Activated naive CD4-positive, alpha-beta T cell treated with anti-CD3 and anti-CD28 coated beads, Interleukin-2, amount 10 ng/mL, durations not matched to agents 5 hours and 36 hours (primary cell): ENCODE data around the gene ATL1. TPM values are rescaled to one million over a fixed set of nuclear protein-coding genes. Genes with fewer than 3 reads are reported as not detected.

ENCODE experiments used
- total RNA-seq, 2 experiments: library from RNA; stranded (reverse); gene quantifications; one replicate each; pipeline ENCODE4 v1.2.3, GENCODE V29; 2021

Gene ATL1
- total RNA-seq, result 1 to 10 TPM in 1 of 2 experiments, under 1 TPM in 1; 0.24 to 1.2 TPM

GRCh38 chr14:50559990-50560930 lies at the start of gene ATL1:
Gene ATL1, plus strand, starts transcription at chr14:50560145. Its CDS starts 121 bp downstream, at chr14:50560266.

GRCh38 chr14:50532502-50533240 lies 27.3 kb upstream of the ATL1 start, which contains the start of gene MAP4K5:
Gene MAP4K5, minus strand, starts transcription at chr14:50532569. Its CDS starts 520 bp downstream, at chr14:50532049.

GRCh38 chr14:50667996-50668825 lies 108.3 kb downstream of the ATL1 start, which contains the start of gene SAV1:
Gene SAV1, minus strand, starts transcription at chr14:50668306. Its CDS starts 339 bp downstream, at chr14:50667967.

Other genes starting within 250 kb of the ATL1 start
- gene L2HGDH, start 247.9 kb upstream of the ATL1 start, total RNA-seq, result 1 to 10 TPM; 7.0 to 9.5 TPM
- 10 to 100 TPM; 19.9 to 20.4 TPM for gene DMAC2L, start 247.8 kb upstream of the ATL1 start, total RNA-seq
- gene CDKL1, start 163.3 kb upstream of the ATL1 start, total RNA-seq, result 10 to 100 TPM; 10.5 to 14.7 TPM
- gene MAP4K5, start 27.6 kb upstream of the ATL1 start, total RNA-seq, result 10 to 100 TPM; 24.1 to 24.7 TPM
- gene SAV1, start 108.2 kb downstream of the ATL1 start, total RNA-seq, result 1 to 10 TPM; 3.7 to 4.3 TPM